Osteoblast (primary cell): ENCODE results near the gene CMPK2. TPM values are rescaled to one million over a fixed set of nuclear protein-coding genes. Genes with fewer than 3 reads are reported as not detected.

Source experiments
- DNase-seq: peaks from one replicate; pipeline ENCODE4 v3.0.0; 2011; ENCODE audit warnings: low spot score, mixed read lengths; ENCODE audit not compliant: insufficient read length; ENCODE audit errors: missing footprints
- H2AFZ ChIP-seq: 2 replicates; pipeline ENCODE4 v1.6.0; 2011; ENCODE audit warnings: mild to moderate bottlenecking, low read length
- H3K27ac ChIP-seq: 2 replicates; pipeline ENCODE4 v1.5.1; 2011; ENCODE audit warnings: mild to moderate bottlenecking, low read depth, low read length, moderate library complexity
- H3K27me3 ChIP-seq: 2 replicates; pipeline ENCODE4 v1.6.0; 2012; ENCODE audit warnings: mild to moderate bottlenecking, control low read depth, inconsistent platforms, low read length, moderate library complexity; ENCODE audit not compliant: insufficient read depth
- H3K36me3 ChIP-seq: 2 replicates; pipeline ENCODE4 v1.5.1; 2011; ENCODE audit warnings: mild to moderate bottlenecking, low read length, control low read depth, moderate library complexity; ENCODE audit not compliant: insufficient read depth
- H3K4me1 ChIP-seq: 2 replicates; pipeline ENCODE4 v1.5.1; 2011; ENCODE audit warnings: mild to moderate bottlenecking, low read length, control low read depth, moderate library complexity; ENCODE audit not compliant: insufficient read depth
- H3K4me2 ChIP-seq: 2 replicates; pipeline ENCODE4 v1.6.0; 2011; ENCODE audit warnings: mild to moderate bottlenecking, low read length; ENCODE audit not compliant: insufficient read depth
- H3K4me3 ChIP-seq: fragments of 200-600 bp; sonication (generic); 3 replicates; pipeline ENCODE4 v1.5.1; 2012; ENCODE audit warnings: mild to moderate bottlenecking, low read length, inconsistent platforms; ENCODE audit not compliant: insufficient read depth
- H3K79me2 ChIP-seq: 2 replicates; pipeline ENCODE4 v1.6.0; 2012; ENCODE audit warnings: mild to moderate bottlenecking, low read length, control low read depth, inconsistent platforms; ENCODE audit not compliant: insufficient read depth
- H3K9me3 ChIP-seq: 2 replicates; pipeline ENCODE4 v1.5.1; 2011; ENCODE audit warnings: low read depth, low read length, control low read depth
- H4K20me1 ChIP-seq: 2 replicates; pipeline ENCODE4 v1.6.0; 2012; ENCODE audit warnings: mild to moderate bottlenecking, low read length, control low read depth; ENCODE audit not compliant: insufficient read depth
- CTCF ChIP-seq: IDR thresholded peaks from 2 replicates; pipeline ENCODE4 v1.5.1; 2011; ENCODE audit warnings: mild to moderate bottlenecking, low read depth, low read length, moderate library complexity; ENCODE audit errors: extremely low read depth
- total RNA-seq: library from RNA; depleted of rRNA; stranded (reverse); fragments of >200 nt; gene quantifications from 2 replicates; pipeline ENCODE4 v1.2.3, GENCODE V29; 2012

CMPK2 gene
- total RNA-seq, 1 donor, result 2.2 TPM

GRCh38 chr2:6879011-6879410 is 13.3 kb upstream of the CMPK2 start:
- H2AFZ ChIP-seq, result no peak overlapping the region
- no peak overlapping the region for H3K27ac ChIP-seq
- no peaks in the 10 kb centered on the region for H4K20me1 ChIP-seq
- no peak for DNase-seq
- H3K36me3 ChIP-seq, result no peaks in the 10 kb centered on the region
- H3K4me3 ChIP-seq, result no peak overlapping the region
- TF ChIP-seq CTCF, result no peak
- H3K9me3 ChIP-seq, result no peaks in the 10 kb centered on the region
- no peak overlapping the region for H3K4me2 ChIP-seq
- H3K4me1 ChIP-seq, result no peaks in the 10 kb centered on the region
- H3K27me3 ChIP-seq, result no peaks in the 10 kb centered on the region
- H3K79me2 ChIP-seq, result no peaks in the 10 kb centered on the region

GRCh38 chr2:6878549-6878948 is 12.8 kb upstream of the CMPK2 start:
- DNase-seq, result no peak
- no peak overlapping the region for H3K27ac ChIP-seq
- no peaks in the 10 kb centered on the region for H3K79me2 ChIP-seq
- no peak for TF ChIP-seq CTCF
- no peaks in the 10 kb centered on the region for H3K9me3 ChIP-seq
- no peaks in the 10 kb centered on the region for H3K27me3 ChIP-seq
- H4K20me1 ChIP-seq, result no peaks in the 10 kb centered on the region
- no peaks in the 10 kb centered on the region for H3K4me1 ChIP-seq
- H3K4me2 ChIP-seq, result no peak overlapping the region
- no peak overlapping the region for H3K4me3 ChIP-seq
- no peak overlapping the region for H2AFZ ChIP-seq
- H3K36me3 ChIP-seq, result no peaks in the 10 kb centered on the region

- H2AFZ ChIP-seq, result peak within 1 kb of the TSS; percentile 44
- DNase-seq, result peak; percentile 9
- no peaks in the 10 kb centered on the region for H3K79me2 ChIP-seq
These were observed 11.9 kb upstream of the CMPK2 start, which contains the start of gene RSAD2 for GRCh38 chr2:6877402-6878304. Gene RSAD2 (plus strand): TSS chr2:6877777. CDS start chr2:6877801, 24 bp downstream.

More at GRCh38 chr2:6877402-6878304, 11.9 kb upstream of the CMPK2 start, which contains the start of gene RSAD2:
- Histone ChIP-seq H3K4me2 (peak within 1 kb of the TSS; percentile 76), H3K4me1 (no peaks in the 10 kb centered on the region), H3K4me3 (peak within 1 kb of the TSS; percentile 56), H3K36me3 (no peaks in the 10 kb centered on the region), H4K20me1 (no peaks in the 10 kb centered on the region), H3K9me3 (no peaks in the 10 kb centered on the region), H3K27ac (no peak within 1 kb of the TSS), H3K27me3 (no peaks in the 10 kb centered on the region)
- TF ChIP-seq CTCF, result no peak
